ENCODE data around the gene OR2G2.

OR2G2 gene

DNA sequence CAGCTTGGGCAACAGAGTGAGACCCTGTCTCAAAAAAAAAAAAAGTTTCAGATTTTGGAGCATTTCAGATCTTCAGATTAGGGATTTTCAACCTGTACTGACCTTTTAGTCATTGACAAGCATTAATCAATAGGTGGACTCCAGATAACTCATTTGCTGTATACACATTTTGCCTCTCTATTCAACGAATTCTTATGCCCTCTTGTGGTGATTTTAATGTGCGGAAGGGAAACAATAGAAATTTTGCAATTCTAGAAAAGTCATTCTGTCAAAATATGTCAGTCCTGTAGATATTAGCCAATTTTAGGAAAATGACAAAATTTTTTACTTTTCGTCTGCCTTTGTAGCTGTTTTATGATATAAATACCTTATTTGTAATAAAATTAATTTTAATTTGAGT, 11.6 kb upstream of the OR2G2 start:
- TF ChIP-seq, protein P1, sequence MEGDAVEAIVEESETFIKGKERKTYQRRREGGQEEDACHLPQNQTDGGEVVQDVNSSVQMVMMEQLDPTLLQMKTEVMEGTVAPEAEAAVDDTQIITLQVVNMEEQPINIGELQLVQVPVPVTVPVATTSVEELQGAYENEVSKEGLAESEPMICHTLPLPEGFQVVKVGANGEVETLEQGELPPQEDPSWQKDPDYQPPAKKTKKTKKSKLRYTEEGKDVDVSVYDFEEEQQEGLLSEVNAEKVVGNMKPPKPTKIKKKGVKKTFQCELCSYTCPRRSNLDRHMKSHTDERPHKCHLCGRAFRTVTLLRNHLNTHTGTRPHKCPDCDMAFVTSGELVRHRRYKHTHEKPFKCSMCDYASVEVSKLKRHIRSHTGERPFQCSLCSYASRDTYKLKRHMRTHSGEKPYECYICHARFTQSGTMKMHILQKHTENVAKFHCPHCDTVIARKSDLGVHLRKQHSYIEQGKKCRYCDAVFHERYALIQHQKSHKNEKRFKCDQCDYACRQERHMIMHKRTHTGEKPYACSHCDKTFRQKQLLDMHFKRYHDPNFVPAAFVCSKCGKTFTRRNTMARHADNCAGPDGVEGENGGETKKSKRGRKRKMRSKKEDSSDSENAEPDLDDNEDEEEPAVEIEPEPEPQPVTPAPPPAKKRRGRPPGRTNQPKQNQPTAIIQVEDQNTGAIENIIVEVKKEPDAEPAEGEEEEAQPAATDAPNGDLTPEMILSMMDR (IDR thresholded peaks at IDR 0.05; ENCODE audit: low read depth, low read length), result no peak
- no peak for DNase-seq (ENCODE audit: extremely low read depth, low read depth)

DNA sequence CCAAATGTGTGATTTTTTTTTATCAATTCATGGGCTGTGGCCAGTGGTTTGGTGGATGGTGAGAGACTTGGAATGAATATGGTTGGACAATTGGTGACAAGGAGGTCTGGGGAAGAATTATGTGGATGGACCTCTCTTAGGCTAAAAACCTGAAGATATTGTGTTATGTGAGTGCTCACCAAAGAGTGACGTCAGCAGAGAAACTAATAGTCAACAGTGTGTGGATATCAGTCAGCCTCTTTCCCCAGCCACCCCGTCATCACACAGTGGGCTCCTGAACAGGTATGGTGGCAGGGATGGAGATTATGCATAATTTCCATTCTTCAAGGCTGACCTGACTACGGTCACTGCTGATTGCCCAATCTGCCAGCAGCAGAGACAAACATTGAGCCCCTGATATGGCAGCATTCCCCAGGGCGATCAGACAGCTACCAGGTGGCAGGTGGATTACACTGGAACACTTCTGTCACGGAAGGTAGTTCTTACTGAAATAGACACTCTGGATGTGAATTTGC, 9.2 kb upstream of the OR2G2 start:
- no peak for DNase-seq (ENCODE audit: extremely low read depth, low read depth)
- TF ChIP-seq, protein P1 (IDR thresholded peaks at IDR 0.05; ENCODE audit: low read depth, low read length), result no peak

DNA sequence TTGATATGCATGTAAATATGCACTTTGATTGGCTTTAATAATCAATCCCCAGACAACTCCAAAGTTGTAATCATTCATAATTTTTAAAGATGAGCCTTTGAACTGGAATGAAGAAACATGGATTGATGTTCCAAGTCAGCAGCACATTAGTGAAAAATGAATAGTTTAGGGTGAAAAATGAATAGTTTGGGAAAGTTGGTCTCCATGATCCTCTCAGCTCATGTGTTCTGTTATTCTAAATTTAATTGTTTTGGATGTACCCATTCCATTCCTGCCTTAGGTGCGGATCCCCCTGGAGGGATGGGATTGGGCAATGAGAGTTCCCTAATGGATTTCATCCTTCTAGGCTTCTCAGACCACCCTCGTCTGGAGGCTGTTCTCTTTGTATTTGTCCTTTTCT, 17.1 kb downstream of the OR2G2 start, which contains the start of gene OR2G3:
Gene OR2G3 (plus strand): TSS at position 301 of the 400 bp plus-strand sequence. CDS start 0 bp downstream, at position 301.
- DNase-seq (ENCODE audit: extremely low read depth, low read depth), result no peak
- TF ChIP-seq, protein P1 (IDR thresholded peaks at IDR 0.05; ENCODE audit: low read depth, low read length), result no peak

DNA sequence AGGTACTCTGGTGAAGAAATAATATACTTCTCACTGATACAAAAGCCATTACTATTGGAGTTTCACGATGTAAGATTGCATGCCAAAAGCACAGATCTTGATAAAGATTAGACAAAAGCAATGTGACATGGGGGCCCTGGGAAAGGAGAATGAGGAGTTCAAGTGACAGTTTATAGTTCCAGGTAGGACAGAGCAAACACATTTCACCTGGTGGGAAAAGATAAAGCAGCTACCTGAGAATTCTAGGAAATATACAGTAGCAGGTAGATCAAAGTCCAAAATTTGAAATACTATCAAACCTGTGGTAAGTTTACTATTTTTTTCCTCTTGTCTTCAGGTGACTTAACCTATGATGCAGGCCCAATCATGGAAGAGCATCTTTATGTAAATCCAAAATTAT, 25.2 kb downstream of the OR2G2 start:
- TF ChIP-seq, protein P1 (IDR thresholded peaks at IDR 0.05; ENCODE audit: low read depth, low read length), result no peak
- no peak for DNase-seq (ENCODE audit: extremely low read depth, low read depth)

DNA sequence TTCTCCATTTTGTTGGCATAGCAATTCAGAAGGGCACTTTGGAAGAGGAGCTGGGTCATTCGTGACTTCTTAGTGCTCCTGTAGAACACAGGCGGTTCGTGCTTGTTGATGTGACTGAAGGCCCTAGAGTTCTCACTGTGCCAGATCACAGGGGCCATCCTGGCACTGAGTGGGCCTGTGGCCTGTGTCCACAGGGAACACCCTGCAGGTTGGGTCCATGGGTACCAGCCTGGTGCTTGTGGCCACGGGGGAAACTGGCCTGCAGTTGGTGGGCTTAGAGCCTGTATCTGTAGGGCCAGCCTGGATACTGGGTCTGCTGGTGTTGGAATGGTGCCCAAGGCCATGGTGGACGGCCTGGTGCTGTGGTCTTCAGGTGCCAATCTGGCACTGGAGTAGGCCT, 26.5 kb downstream of the OR2G2 start:
- no peak for DNase-seq (ENCODE audit: extremely low read depth, low read depth)

DNA sequence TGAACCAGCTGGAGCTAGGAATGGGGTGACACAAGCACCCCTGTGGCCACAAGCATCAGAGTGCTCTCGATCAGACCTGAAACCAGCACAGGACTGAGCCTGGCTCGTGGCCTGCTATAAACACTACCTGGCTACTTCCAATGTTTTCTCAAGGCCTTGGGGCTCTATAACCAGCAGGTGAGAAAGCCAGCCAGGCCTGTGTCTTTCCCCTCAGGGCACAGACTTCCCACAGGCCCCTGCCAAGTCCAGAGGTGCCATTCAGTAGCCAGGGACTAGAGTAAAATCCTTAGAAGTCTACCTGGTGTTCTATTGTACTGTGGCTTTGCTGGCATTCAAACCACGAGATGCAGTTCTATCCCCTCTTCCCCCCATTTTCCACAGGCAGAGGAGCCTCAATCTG, 39.8 kb downstream of the OR2G2 start:
- TF ChIP-seq, protein P1 (IDR thresholded peaks at IDR 0.05; ENCODE audit: low read depth, low read length), result no peak
- no peak for DNase-seq (ENCODE audit: extremely low read depth, low read depth)

More for the DNA sequence above, 26.5 kb downstream of the OR2G2 start:
- TF ChIP-seq, protein P1 (IDR thresholded peaks at IDR 0.05; ENCODE audit: low read depth, low read length), result no peak

DNA sequence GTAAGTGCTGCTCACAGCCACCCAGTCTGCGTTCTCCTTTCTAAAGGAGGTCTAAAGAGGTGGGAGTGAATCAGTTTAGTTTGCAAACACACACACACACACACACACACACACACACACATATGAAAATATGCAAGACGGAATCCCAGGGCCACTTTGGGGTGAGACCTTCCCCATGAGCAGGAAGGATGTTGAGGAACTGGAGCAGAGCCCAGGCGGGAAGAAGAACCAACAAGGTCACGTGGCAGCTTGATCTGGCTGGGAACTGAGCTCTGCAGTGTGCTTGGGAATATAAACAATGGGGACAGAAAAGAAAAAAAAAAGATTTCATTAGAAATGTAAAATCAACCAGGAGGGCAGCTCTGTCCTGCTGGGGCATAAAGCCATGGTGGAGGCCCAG, 49.9 kb downstream of the OR2G2 start:
- no peak for DNase-seq (ENCODE audit: extremely low read depth, low read depth)
- TF ChIP-seq, protein P1 (IDR thresholded peaks at IDR 0.05; ENCODE audit: low read depth, low read length), result no peak
